GM19395 (cell line): ENCODE results near the gene KYNU.
A peak's percentile ranks its signal among the peaks of the same experiment; 100 is the strongest.
"Not testable (repeated sequence)": the region's sequence is repeated elsewhere in the genome, so short reads cannot be mapped to it uniquely, and the experiment has no call there.

Experiments used
- ATAC-seq: cut with Tn5 transposase; IDR thresholded peaks from one replicate; pipeline ENCODE4 v1.9.1; 2021; ENCODE audit warnings: mild to moderate bottlenecking, moderate library complexity; ENCODE audit not compliant: unreplicated experiment

The KYNU gene

GRCh38 chr2:142877216-142877838, at the start of gene KYNU:
KYNU (plus strand) TSS chr2:142877664; CDS start chr2:142885368, 7,704 bp downstream.
- ATAC-seq, result peak; percentile 68

- ATAC-seq, result no peak
Measured at GRCh38 chr2:142834021-142834420, 43.4 kb upstream of the KYNU start.

GRCh38 chr2:142840436-142840835, 37.0 kb upstream of the KYNU start:
- no peak for ATAC-seq

- no peak for ATAC-seq
Measured at GRCh38 chr2:142841788-142842187, 35.7 kb upstream of the KYNU start.

GRCh38 chr2:142842369-142842768, 35.1 kb upstream of the KYNU start:
- no peak for ATAC-seq

GRCh38 chr2:142843731-142844130, 33.7 kb upstream of the KYNU start:
- ATAC-seq, result no peak

GRCh38 chr2:142848023-142848606, 29.3 kb upstream of the KYNU start:
- ATAC-seq, result no peak

GRCh38 chr2:142849820-142850219, 27.6 kb upstream of the KYNU start:
- no peak for ATAC-seq

GRCh38 chr2:142853912-142854311, 23.6 kb upstream of the KYNU start:
- no peak for ATAC-seq

- ATAC-seq, result no peak
Measured at GRCh38 chr2:142857256-142858164, 20.0 kb upstream of the KYNU start.

GRCh38 chr2:142858961-142859360, 18.5 kb upstream of the KYNU start:
- no peak for ATAC-seq

- ATAC-seq, result no peak
Measured at GRCh38 chr2:142862299-142862698, 15.2 kb upstream of the KYNU start.

- ATAC-seq, result no peak
Measured at GRCh38 chr2:142862847-142863246, 14.6 kb upstream of the KYNU start.

GRCh38 chr2:142863485-142863961, 13.9 kb upstream of the KYNU start:
- ATAC-seq, result no peak

GRCh38 chr2:142864605-142865004, 12.9 kb upstream of the KYNU start:
- not testable (repeated sequence) for ATAC-seq

- peak; percentile 98 for ATAC-seq
Measured at GRCh38 chr2:142865924-142866323, 11.5 kb upstream of the KYNU start.

GRCh38 chr2:142866426-142866825, 11.0 kb upstream of the KYNU start:
- ATAC-seq, result peak; percentile 37

GRCh38 chr2:142867136-142867535, 10.3 kb upstream of the KYNU start:
- no peak for ATAC-seq

GRCh38 chr2:142868229-142868762, 9.2 kb upstream of the KYNU start:
- no peak for ATAC-seq

- not testable (repeated sequence) for ATAC-seq
Measured at GRCh38 chr2:142869065-142869460, 8.4 kb upstream of the KYNU start.

- ATAC-seq, result no peak
Measured at GRCh38 chr2:142869461-142870106, 7.9 kb upstream of the KYNU start.
